ENCODE data around the gene CFAP61. TPM values are rescaled to one million over a fixed set of nuclear protein-coding genes. Genes with fewer than 3 reads are reported as not detected.

The CFAP61 gene
- polyA plus RNA-seq, 1 of the 3 experiments (the other 2 are of a cell fraction), result 0.26 TPM

GRCh38 chr20:20405623-20406022, 353.3 kb downstream of the CFAP61 start:
- H3K4me2 ChIP-seq, result no peak overlapping the region
- TF ChIP-seq SMC3 (IDR thresholded peaks at IDR 0.05; ENCODE audit: low read depth, low read length), result no peak
- TF ChIP-seq PBX3 (IDR thresholded peaks at IDR 0.05), result no peak
- TF ChIP-seq IRF3 (IDR thresholded peaks at IDR 0.05; ENCODE audit: low read depth, low read length), result no peak
- no peak for TF ChIP-seq MXI1 (IDR thresholded peaks at IDR 0.05; ENCODE audit: low read depth, low read length)
- no peak for TF ChIP-seq FOSL2 (IDR thresholded peaks at IDR 0.05; ENCODE audit: borderline replicate concordance, low read depth)
- TF ChIP-seq GATA2 (CRISPR knock-in tag; IDR thresholded peaks at IDR 0.05), result no peak
- no peak for TF ChIP-seq TCF12 (IDR thresholded peaks at IDR 0.05)
- no peak overlapping the region for H3K4me3 ChIP-seq (ENCODE audit: low read depth in 2 of 2, low read length in 1 of 2)
- H3K9me3 ChIP-seq, result no peaks in the 10 kb centered on the region
- H3K27me3 ChIP-seq (ENCODE audit: insufficient read depth), result no peaks in the 10 kb centered on the region
- no peak overlapping the region for H2AFZ ChIP-seq (ENCODE audit: low read depth)
- DNase-seq, result no peak
- peaks cover 0 to 11% of the 10 kb centered on the region in 2 experiments; a peak in 3 of 4 replicates for H3K4me1 ChIP-seq (ENCODE audit: control insufficient read depth in 1 of 2, insufficient read depth in 2 of 2, low read depth in 1 of 2, low read length in 1 of 2)
- H4K20me1 ChIP-seq (ENCODE audit: insufficient read depth), result no peaks in the 10 kb centered on the region
- H3F3A ChIP-seq (replicated peaks; ENCODE audit: insufficient read depth), result no peaks in the 10 kb centered on the region
- POLR2A ChIA-PET, result no interaction called here
- H3K79me2 ChIP-seq (ENCODE audit: insufficient read depth), result no peaks in the 10 kb centered on the region
- no peaks in the 10 kb centered on the region for H3K9me2 ChIP-seq
- 73% methylated on average over 10 of the region's 10 CpGs for WGBS (ENCODE audit: low lambda C conversion rate)
- no peak overlapping the region for H3K9ac ChIP-seq
- H3K27ac ChIP-seq (ENCODE audit: low read depth in 2 of 2, low read length in 1 of 2), result no peak overlapping the region
- H3K36me3 ChIP-seq (replicated peaks in 1 of 2; ENCODE audit: control insufficient read depth in 1 of 2, insufficient read depth in 2 of 2, low read length in 1 of 2), result no peaks in the 10 kb centered on the region
- CTCF ChIA-PET, result no interaction called here

DNA sequence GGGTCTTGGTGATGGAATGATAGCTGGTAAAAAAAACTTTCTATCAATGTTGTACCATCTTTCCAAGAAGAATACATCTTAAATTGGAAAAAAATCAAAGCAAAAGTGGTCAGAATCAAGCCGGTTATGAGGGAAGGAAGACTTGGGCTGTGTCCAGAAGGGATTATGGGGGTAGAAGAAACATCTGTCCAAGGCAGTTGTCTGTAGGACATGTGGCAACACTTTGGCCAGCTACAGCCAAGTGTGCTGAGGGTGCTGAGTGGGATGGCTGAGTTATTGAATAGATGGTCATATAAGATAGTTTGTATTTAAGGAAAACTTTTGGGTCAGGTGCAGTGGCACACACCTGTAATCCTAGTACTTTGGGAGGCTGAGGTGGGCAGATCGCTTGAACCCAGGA, 354.0 kb downstream of the CFAP61 start:
- 80% methylated on average over 2 of the region's 2 CpGs for WGBS (ENCODE audit: low lambda C conversion rate)
- Histone ChIP-seq H3K4me1 (ENCODE audit: control insufficient read depth in 1 of 2, insufficient read depth in 2 of 2, low read depth in 1 of 2, low read length in 1 of 2) (peaks cover 0 to 16% of the 10 kb centered on the region in 2 experiments; a peak in 3 of 4 replicates), H3K4me2 (no peak overlapping the region), H3K9me2 (no peaks in the 10 kb centered on the region), H3K27ac (ENCODE audit: low read depth in 2 of 2, low read length in 1 of 2) (no peak overlapping the region), H3K9ac (no peak overlapping the region), H3K4me3 (ENCODE audit: low read depth in 2 of 2, low read length in 1 of 2) (no peak overlapping the region), H4K20me1 (ENCODE audit: insufficient read depth) (no peaks in the 10 kb centered on the region), H3K27me3 (ENCODE audit: insufficient read depth) (no peaks in the 10 kb centered on the region), H3K79me2 (ENCODE audit: insufficient read depth) (no peaks in the 10 kb centered on the region), H3K9me3 (no peaks in the 10 kb centered on the region), H3K36me3 (replicated peaks in 1 of 2; ENCODE audit: control insufficient read depth in 1 of 2, insufficient read depth in 2 of 2, low read length in 1 of 2) (no peaks in the 10 kb centered on the region), H2AFZ (ENCODE audit: low read depth) (no peak overlapping the region), H3F3A (replicated peaks; ENCODE audit: insufficient read depth) (no peaks in the 10 kb centered on the region)
- CTCF ChIA-PET, result no interaction called here
- POLR2A ChIA-PET, result no interaction called here
- DNase-seq, result no peak
- TF ChIP-seq CHD2 (IDR thresholded peaks at IDR 0.05; ENCODE audit: low read length, partially characterized antibody), result no peak
- no peak for TF ChIP-seq FOSL2 (IDR thresholded peaks at IDR 0.05; ENCODE audit: borderline replicate concordance, low read depth)
- no peak for TF ChIP-seq RAD21 (IDR thresholded peaks at IDR 0.05; ENCODE audit: low read length)
- no peak for TF ChIP-seq MXI1 (IDR thresholded peaks at IDR 0.05; ENCODE audit: low read depth, low read length)
- no peak for TF ChIP-seq TAF1 (IDR thresholded peaks at IDR 0.05; ENCODE audit: borderline replicate concordance, low read depth, low read length)
- TF ChIP-seq USF1 (IDR thresholded peaks at IDR 0.05; ENCODE audit: borderline replicate concordance, low read depth), result no peak
- TF ChIP-seq GABPA (IDR thresholded peaks at IDR 0.05; ENCODE audit: low read depth), result no peak
- no peak for TF ChIP-seq JUND (IDR thresholded peaks at IDR 0.05)
- TF ChIP-seq TCF12 (IDR thresholded peaks at IDR 0.05), result no peak
- TF ChIP-seq, protein P1, sequence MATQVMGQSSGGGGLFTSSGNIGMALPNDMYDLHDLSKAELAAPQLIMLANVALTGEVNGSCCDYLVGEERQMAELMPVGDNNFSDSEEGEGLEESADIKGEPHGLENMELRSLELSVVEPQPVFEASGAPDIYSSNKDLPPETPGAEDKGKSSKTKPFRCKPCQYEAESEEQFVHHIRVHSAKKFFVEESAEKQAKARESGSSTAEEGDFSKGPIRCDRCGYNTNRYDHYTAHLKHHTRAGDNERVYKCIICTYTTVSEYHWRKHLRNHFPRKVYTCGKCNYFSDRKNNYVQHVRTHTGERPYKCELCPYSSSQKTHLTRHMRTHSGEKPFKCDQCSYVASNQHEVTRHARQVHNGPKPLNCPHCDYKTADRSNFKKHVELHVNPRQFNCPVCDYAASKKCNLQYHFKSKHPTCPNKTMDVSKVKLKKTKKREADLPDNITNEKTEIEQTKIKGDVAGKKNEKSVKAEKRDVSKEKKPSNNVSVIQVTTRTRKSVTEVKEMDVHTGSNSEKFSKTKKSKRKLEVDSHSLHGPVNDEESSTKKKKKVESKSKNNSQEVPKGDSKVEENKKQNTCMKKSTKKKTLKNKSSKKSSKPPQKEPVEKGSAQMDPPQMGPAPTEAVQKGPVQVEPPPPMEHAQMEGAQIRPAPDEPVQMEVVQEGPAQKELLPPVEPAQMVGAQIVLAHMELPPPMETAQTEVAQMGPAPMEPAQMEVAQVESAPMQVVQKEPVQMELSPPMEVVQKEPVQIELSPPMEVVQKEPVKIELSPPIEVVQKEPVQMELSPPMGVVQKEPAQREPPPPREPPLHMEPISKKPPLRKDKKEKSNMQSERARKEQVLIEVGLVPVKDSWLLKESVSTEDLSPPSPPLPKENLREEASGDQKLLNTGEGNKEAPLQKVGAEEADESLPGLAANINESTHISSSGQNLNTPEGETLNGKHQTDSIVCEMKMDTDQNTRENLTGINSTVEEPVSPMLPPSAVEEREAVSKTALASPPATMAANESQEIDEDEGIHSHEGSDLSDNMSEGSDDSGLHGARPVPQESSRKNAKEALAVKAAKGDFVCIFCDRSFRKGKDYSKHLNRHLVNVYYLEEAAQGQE (IDR thresholded peaks at IDR 0.05; ENCODE audit: low read depth, low read length), result no peak
- TF ChIP-seq ELF1 (IDR thresholded peaks at IDR 0.05), result no peak
- TF ChIP-seq EP300 (IDR thresholded peaks at IDR 0.05; ENCODE audit: borderline replicate concordance in 1 of 2, low read depth in 1 of 2, low read length in 1 of 2), result no peak
- no peak for TF ChIP-seq TEAD4 (IDR thresholded peaks at IDR 0.05; ENCODE audit: borderline replicate concordance, insufficient read depth)
- TF ChIP-seq SIN3A (IDR thresholded peaks at IDR 0.05; ENCODE audit: borderline replicate concordance, low read depth, low read length), result no peak
- TF ChIP-seq GATA2 (CRISPR knock-in tag; IDR thresholded peaks at IDR 0.05), result no peak
- no peak for TF ChIP-seq EZH2phosphoT487 (IDR thresholded peaks at IDR 0.05; ENCODE audit: borderline replicate concordance, low read depth)
- TF ChIP-seq SMC3 (IDR thresholded peaks at IDR 0.05; ENCODE audit: low read depth, low read length), result no peak
- no peak for TF ChIP-seq RFX5 (IDR thresholded peaks at IDR 0.05; ENCODE audit: low read length)
- TF ChIP-seq FOXJ3 (CRISPR knock-in tag; IDR thresholded peaks at IDR 0.05), result no peak
